Kasumi-1 (cell line): ENCODE measurements around the gene RRN3.
A peak's percentile ranks its signal among the peaks of the same experiment; 100 is the strongest.
"Not testable (repeated sequence)": the region's sequence is repeated elsewhere in the genome, so short reads cannot be mapped to it uniquely, and the experiment has no call there.

Experiments
- DNase-seq, 2 experiments: peaks; one replicate each; lab custom pipeline; 2025; lab: John Stamatoyannopoulos, UW

RRN3 gene

GRCh38 chr16:15027503-15028344 lies 66.3 kb downstream of the RRN3 start:
- DNase-seq: not testable (repeated sequence)

DNA sequence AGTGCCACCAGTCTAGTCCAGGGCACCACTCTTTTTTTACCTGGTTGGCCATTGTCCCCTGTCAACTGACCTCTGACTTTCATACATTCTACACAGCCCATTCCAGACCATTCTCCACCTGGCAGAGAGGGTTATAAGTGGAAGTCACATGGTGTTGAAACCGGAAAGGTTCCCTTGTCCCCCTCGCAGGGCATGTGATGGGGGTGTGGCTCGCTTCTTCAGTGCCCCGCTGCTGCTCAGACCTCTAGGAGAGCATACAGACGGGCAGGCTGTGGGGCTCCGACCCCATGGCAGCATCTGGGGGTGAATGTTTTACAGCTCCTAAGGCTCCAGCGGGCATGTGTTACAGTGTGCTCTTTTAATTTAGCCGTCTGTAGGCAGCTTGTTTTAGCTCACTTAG lies 67.0 kb downstream of the RRN3 start:
- not testable (repeated sequence) for DNase-seq

DNA sequence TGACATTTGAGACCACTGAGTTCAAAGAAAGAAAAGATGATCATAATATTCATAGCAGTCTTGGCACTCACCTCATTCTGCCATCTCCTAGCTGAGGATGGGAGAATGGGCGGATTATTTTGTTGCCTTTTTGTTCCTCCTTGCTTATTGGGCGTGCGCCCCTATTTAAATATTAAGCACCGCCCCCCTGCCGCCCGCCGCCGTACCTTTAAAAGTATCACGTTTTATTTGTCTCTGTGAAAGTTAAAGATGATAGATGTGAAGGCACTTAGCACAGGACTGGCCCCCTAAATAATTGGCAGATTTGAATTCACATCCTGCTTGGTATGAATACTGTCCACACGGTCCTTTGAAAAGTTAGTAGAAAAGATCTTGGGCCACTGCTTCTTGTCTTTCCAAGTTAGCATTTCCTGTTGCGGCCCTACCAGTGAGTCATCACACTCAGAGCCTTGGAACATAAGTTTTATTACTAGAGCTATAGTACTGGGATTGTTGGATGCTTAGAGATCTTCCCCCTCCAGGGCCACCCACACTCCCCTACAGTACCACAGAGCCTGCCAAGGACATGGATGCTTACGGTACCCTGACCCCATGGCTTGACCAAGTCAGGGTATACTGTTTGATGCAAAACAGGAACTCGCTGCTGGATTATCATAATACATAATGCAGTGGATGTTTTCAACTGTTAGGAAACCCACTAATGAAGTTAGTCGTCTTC lies 68.7 kb downstream of the RRN3 start:
- DNase-seq: not testable (repeated sequence)

DNA sequence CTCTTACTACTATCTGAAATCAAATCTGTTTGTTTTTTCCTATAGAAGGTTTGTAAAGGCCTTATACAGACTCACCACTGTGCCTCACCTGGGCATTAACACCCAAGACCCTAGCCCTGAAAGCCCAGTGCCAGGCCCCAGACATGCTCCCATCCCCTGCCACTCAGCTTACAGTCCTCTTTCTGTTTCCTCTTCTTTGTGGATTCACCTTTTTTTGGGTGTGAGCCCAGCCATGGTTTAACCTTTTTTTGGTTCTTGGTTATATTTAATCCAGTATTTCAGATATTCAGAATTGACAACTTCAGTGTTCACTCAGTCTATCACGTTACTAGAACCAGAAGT lies 69.2 kb downstream of the RRN3 start:
- DNase-seq: not testable (repeated sequence)

GRCh38 chr16:15023381-15024077 lies 70.5 kb downstream of the RRN3 start:
- DNase-seq: not testable (repeated sequence)

GRCh38 chr16:15022194-15022593 lies 71.9 kb downstream of the RRN3 start:
- peak; percentile 67 to 77 for DNase-seq

DNA sequence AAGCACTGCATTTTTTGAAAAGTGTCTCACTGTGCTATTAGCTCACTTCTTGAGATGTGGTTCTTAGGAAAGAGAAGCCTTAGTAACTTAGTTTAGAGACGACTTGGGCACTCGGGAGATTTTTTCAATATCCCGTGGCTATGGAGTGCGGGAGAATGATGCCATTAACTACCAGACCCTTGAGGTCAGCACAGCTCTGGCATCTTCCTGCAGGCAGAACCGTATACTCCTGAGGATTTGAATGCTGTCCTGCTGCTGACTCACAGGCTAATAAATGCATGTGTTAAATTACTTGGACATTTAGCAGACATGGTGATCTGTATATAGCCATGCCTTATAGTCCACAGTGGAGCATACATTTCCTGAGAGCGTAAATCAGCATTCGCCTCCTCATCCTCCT lies 72.6 kb downstream of the RRN3 start:
- DNase-seq: not testable (repeated sequence)

DNA sequence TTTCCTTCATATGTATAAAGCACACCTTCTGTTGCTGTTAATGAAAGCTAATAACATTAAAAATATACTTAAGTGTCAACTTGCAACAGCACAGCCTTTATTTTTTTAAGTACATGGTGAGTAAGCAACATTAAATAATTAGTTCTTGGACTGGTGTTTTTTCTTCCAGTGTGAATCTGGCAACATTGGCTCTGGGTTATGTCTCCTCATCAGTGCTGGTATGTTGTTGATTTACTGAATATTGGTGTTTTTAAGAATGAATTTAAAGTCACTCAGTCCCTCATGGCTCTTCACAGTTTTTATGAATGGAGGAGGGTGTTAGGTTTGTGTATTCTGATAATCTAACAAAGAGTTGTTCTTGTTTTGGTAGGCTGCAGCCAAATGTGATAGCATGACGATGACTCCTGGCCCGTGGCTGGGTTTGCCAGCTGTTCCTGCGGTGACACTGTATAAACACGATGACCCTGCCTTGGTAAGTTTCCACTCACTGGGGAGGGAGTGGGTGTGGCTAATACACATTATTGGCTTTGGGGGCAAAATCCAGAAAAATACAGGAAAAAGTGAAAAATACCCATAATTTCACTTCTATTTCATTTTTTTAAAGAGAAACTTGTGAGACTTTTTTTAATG lies 77.0 kb downstream of the RRN3 start:
- DNase-seq: not testable (repeated sequence)

DNA sequence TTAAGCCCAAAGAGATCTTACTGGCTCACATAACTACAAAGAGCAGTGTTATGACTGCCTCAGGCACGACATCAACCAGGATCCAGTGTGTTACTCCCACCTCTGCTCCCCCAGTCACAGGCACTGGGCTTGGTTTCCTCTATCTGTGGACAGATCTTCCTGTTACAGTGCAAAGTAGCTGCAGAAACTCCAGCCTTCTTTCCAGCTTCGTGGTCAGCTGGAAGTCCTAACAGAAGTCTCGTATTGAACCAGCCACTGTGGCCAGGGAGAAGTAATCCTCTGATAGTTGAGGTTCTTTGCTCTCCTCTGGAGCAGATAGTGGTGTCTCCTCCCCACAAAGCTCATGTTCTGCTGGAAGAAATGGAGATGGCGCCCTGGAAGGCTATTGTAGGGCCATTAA lies 77.7 kb downstream of the RRN3 start:
- DNase-seq: peak; percentile 47 to 64

- not testable (repeated sequence) for DNase-seq
Measured at GRCh38 chr16:15015671-15016070, 78.4 kb downstream of the RRN3 start.

DNA sequence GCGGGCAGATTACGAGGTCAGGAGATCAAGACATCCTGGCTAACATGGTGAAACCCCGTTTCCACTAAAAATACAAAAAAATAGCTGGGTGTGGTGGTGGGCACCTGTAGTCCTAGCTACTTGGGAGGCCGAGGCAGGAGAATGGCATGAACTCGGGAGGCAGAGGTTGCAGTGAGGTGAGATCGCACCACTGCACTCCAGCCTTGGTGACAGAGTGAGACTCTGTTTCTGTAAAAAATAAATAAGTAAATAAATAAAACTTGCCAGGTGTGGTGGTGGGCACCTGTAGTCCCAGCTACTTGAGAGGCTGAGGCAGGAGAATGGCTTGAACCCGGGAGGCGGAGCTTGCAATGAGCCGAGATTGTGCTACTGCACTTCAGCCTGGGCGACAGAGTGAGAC lies 81.1 kb downstream of the RRN3 start:
- DNase-seq: not testable (repeated sequence)
